COLO829 (cell line): ENCODE results near the gene KCNQ1.

Experiments used
- DNase-seq: peaks from one replicate; pipeline ENCODE4 v3.0.0; 2012; ENCODE audit warnings: low spot score

The KCNQ1 gene

GRCh38 chr11:2425506-2425905 is 19.3 kb upstream of the KCNQ1 start:
- no peak for DNase-seq

GRCh38 chr11:2426221-2426620 is 18.6 kb upstream of the KCNQ1 start:
- DNase-seq = no peak

- DNase-seq = no peak
Observed at GRCh38 chr11:2426826-2427521, 17.8 kb upstream of the KCNQ1 start.

GRCh38 chr11:2427721-2428321 is 17.0 kb upstream of the KCNQ1 start:
- DNase-seq = no peak

GRCh38 chr11:2428322-2428795 is 16.4 kb upstream of the KCNQ1 start:
- DNase-seq = peak; percentile 58

GRCh38 chr11:2431395-2431794 is 13.4 kb upstream of the KCNQ1 start:
- DNase-seq = no peak

GRCh38 chr11:2432171-2432621 is 12.6 kb upstream of the KCNQ1 start:
- DNase-seq = no peak

GRCh38 chr11:2432628-2433071 is 12.2 kb upstream of the KCNQ1 start:
- no peak for DNase-seq

GRCh38 chr11:2433106-2433925 is 11.5 kb upstream of the KCNQ1 start:
- DNase-seq = no peak

- no peak for DNase-seq
Observed at GRCh38 chr11:2434008-2434407, 10.8 kb upstream of the KCNQ1 start.

- no peak for DNase-seq
Observed at GRCh38 chr11:2434506-2435255, 10.1 kb upstream of the KCNQ1 start.

GRCh38 chr11:2435288-2436012 is 9.4 kb upstream of the KCNQ1 start:
- DNase-seq = no peak

- DNase-seq = no peak
Observed at GRCh38 chr11:2436013-2436520, 8.7 kb upstream of the KCNQ1 start.

GRCh38 chr11:2436521-2437031 is 8.2 kb upstream of the KCNQ1 start:
- DNase-seq = no peak

- no peak for DNase-seq
Observed at GRCh38 chr11:2437516-2437915, 7.3 kb upstream of the KCNQ1 start.

GRCh38 chr11:2439820-2440219 is 5.0 kb upstream of the KCNQ1 start:
- no peak for DNase-seq

- no peak for DNase-seq
Observed at GRCh38 chr11:2440646-2441045, 4.2 kb upstream of the KCNQ1 start.

- DNase-seq = no peak
Observed at GRCh38 chr11:2441171-2441570, 3.6 kb upstream of the KCNQ1 start.

- no peak for DNase-seq
Observed at GRCh38 chr11:2442589-2442988, 2.2 kb upstream of the KCNQ1 start.

- DNase-seq = no peak
Observed at GRCh38 chr11:2443406-2443805, 1.4 kb upstream of the KCNQ1 start.
